ENCODE results near the gene ASB7. TPM values are rescaled to one million over a fixed set of nuclear protein-coding genes. Genes with fewer than 3 reads are reported as not detected.
A peak's percentile ranks its signal among the peaks of the same experiment; 100 is the strongest.

Gene ASB7
- total RNA-seq, 6 experiments from 2014 or later, result 10.2 to 12.5 (median 11.5) TPM

GRCh38 chr15:100667405-100668347 lies 65.3 kb downstream of the ASB7 start:
- no peak overlapping the region; the same call in 1 of the 2 replicates for H3K27ac Mint-ChIP-seq
- H3K4me1 Mint-ChIP-seq (ENCODE audit: low read depth), result peaks cover 35% of the 10 kb centered on the region
- TF ChIP-seq CTCF (IDR thresholded peaks at IDR 0.05), result no peak
- H3K27me3 Mint-ChIP-seq (ENCODE audit: insufficient read depth), result peaks cover 13% of the 10 kb centered on the region
- no peak for DNase-seq
- H3K9me3 Mint-ChIP-seq, result no peaks in the 10 kb centered on the region
- H3K36me3 Mint-ChIP-seq (ENCODE audit: low read depth), result no peaks in the 10 kb centered on the region
- no peak overlapping the region for H3K4me3 Mint-ChIP-seq

GRCh38 chr15:100668348-100668745 lies 66.0 kb downstream of the ASB7 start:
- Mint-ChIP-seq H3K27ac (no peak overlapping the region), H3K36me3 (ENCODE audit: low read depth) (no peaks in the 10 kb centered on the region), H3K4me3 (no peak overlapping the region), H3K4me1 (ENCODE audit: low read depth) (peaks cover 35% of the 10 kb centered on the region), H3K9me3 (no peaks in the 10 kb centered on the region), H3K27me3 (ENCODE audit: insufficient read depth) (peaks cover 13% of the 10 kb centered on the region)
- no peak for DNase-seq
- TF ChIP-seq CTCF (IDR thresholded peaks at IDR 0.05), result no peak

- no peak for TF ChIP-seq CTCF (IDR thresholded peaks at IDR 0.05)
Observed at GRCh38 chr15:100669260-100669659, 66.9 kb downstream of the ASB7 start.

GRCh38 chr15:100670505-100671021 lies 68.2 kb downstream of the ASB7 start:
- Mint-ChIP-seq H3K4me1 (ENCODE audit: low read depth) (peaks cover 25% of the 10 kb centered on the region), H3K27me3 (ENCODE audit: insufficient read depth) (peaks cover 5% of the 10 kb centered on the region; the same call in 1 of the 2 replicates), H3K27ac (no peak overlapping the region), H3K4me3 (no peak overlapping the region), H3K36me3 (ENCODE audit: low read depth) (peaks cover 6% of the 10 kb centered on the region; the same call in 1 of the 2 replicates), H3K9me3 (0 out of 2 replicates have a peak, but pooled peaks cover 4% of the 10 kb centered on the region)
- no peak for TF ChIP-seq CTCF (IDR thresholded peaks at IDR 0.05)
- no peak for DNase-seq

More at GRCh38 chr15:100669260-100669659, 66.9 kb downstream of the ASB7 start:
- no peaks in the 10 kb centered on the region for H3K36me3 Mint-ChIP-seq (ENCODE audit: low read depth)
- H3K27me3 Mint-ChIP-seq (ENCODE audit: insufficient read depth), result peaks cover 10% of the 10 kb centered on the region
- no peak overlapping the region for H3K27ac Mint-ChIP-seq
- H3K4me3 Mint-ChIP-seq, result no peak overlapping the region
- H3K9me3 Mint-ChIP-seq, result no peaks in the 10 kb centered on the region
- peaks cover 29% of the 10 kb centered on the region for H3K4me1 Mint-ChIP-seq (ENCODE audit: low read depth)
- DNase-seq, result no peak

- TF ChIP-seq CTCF (IDR thresholded peaks at IDR 0.05), result no peak
Observed at GRCh38 chr15:100671124-100671680, 68.8 kb downstream of the ASB7 start.

More at GRCh38 chr15:100671124-100671680, 68.8 kb downstream of the ASB7 start:
- Mint-ChIP-seq H3K36me3 (ENCODE audit: low read depth) (peaks cover 6% of the 10 kb centered on the region; the same call in 1 of the 2 replicates), H3K4me1 (ENCODE audit: low read depth) (peaks cover 23% of the 10 kb centered on the region), H3K4me3 (peak overlapping the region; percentile 82; the same call in 1 of the 2 replicates), H3K9me3 (0 out of 2 replicates have a peak, but pooled peaks cover 4% of the 10 kb centered on the region), H3K27me3 (ENCODE audit: insufficient read depth) (peaks cover 9% of the 10 kb centered on the region; the same call in 1 of the 2 replicates), H3K27ac (no peak overlapping the region)
- DNase-seq, result no peak

All from HFFc6 (cell line).